Stimulated activated CD4-positive, alpha-beta T cell treated with anti-CD3 and anti-CD28 coated beads, Interleukin-1b, Interleukin-23, amount 100 ng/mL, for 24 hours (primary cell): ENCODE data around the gene ZNF609.

ENCODE experiments used
- DNase-seq, 4 experiments: peaks; one replicate each; pipeline ENCODE4 v3.0.0-alpha.2; 2020; ENCODE audit warnings: low read depth in 4 of 4, low spot score in 1 of 4

The ZNF609 gene, protein sequence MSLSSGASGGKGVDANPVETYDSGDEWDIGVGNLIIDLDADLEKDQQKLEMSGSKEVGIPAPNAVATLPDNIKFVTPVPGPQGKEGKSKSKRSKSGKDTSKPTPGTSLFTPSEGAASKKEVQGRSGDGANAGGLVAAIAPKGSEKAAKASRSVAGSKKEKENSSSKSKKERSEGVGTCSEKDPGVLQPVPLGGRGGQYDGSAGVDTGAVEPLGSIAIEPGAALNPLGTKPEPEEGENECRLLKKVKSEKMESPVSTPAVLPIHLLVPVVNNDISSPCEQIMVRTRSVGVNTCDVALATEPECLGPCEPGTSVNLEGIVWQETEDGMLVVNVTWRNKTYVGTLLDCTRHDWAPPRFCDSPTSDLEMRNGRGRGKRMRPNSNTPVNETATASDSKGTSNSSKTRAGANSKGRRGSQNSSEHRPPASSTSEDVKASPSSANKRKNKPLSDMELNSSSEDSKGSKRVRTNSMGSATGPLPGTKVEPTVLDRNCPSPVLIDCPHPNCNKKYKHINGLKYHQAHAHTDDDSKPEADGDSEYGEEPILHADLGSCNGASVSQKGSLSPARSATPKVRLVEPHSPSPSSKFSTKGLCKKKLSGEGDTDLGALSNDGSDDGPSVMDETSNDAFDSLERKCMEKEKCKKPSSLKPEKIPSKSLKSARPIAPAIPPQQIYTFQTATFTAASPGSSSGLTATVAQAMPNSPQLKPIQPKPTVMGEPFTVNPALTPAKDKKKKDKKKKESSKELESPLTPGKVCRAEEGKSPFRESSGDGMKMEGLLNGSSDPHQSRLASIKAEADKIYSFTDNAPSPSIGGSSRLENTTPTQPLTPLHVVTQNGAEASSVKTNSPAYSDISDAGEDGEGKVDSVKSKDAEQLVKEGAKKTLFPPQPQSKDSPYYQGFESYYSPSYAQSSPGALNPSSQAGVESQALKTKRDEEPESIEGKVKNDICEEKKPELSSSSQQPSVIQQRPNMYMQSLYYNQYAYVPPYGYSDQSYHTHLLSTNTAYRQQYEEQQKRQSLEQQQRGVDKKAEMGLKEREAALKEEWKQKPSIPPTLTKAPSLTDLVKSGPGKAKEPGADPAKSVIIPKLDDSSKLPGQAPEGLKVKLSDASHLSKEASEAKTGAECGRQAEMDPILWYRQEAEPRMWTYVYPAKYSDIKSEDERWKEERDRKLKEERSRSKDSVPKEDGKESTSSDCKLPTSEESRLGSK (N-terminal part only)

DNA sequence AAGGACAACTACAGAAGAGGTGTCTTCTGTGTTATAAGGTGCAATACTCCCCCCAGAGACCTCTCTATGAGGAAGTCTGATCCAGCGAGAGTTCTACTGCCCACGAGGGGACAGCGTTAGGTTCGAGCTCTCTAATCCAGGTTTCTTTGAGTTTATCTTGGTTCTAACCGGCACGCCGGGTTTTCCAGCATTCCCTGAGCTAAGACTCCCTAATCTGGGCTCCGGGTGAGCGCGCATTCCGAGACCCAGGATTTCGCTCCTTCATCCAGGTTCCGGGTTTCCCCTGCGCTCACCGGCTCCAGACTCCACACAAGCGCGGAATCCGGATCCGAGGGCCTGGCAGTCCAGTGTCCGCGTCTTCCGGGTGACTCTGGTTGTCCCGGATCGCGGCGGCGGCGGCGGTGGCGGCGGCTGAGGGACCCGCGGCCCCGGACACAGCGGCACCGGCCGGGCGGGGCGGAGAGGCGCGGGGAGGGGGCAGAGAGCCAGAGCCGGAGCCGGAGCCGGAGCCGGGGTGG lies at the start of gene ZNF609:
Gene ZNF609 (plus strand): TSS at position 373 of the 518 bp plus-strand sequence. CDS start 38,842 bp downstream, outside the sequence.
- peak; percentile 67 to 91 (median 82) for DNase-seq

DNA sequence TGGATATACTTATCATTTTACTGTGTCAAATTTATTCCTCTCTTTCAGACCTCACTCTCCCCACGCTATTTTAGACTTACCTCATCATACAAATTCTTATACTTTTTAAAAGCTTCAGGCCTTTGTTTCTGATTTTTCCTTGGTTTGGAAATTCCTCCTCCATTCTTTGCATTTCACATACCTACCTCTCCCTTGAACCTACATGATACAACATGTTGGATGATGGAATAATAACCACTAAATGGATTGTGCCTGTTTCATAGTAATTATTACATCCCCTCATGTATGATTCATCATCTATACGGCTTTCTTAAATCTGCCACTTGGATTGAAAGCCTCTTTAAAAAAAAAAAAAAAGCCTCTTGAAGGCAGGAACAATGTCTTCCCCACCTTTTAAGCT lies 48.2 kb upstream of the ZNF609 start:
- DNase-seq = no peak

DNA sequence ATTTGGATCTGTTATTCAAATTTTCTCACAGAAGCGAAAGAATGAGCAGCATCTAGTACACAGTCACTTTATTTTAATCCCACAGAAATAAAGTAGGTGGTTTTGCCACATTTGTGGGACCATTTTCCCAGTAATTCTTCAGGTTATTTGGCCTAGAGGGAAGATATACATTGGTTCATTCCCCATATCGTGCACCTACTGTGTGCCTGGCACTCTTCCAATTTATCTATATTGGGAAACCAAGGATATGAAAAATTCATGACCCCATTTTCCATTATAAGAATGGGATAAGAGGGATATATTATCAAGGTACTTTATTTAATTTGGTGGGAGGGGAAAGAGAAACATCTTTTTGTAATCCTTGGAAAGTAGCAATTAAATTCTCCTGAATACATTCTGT lies 37.7 kb upstream of the ZNF609 start:
- no peak for DNase-seq

DNA sequence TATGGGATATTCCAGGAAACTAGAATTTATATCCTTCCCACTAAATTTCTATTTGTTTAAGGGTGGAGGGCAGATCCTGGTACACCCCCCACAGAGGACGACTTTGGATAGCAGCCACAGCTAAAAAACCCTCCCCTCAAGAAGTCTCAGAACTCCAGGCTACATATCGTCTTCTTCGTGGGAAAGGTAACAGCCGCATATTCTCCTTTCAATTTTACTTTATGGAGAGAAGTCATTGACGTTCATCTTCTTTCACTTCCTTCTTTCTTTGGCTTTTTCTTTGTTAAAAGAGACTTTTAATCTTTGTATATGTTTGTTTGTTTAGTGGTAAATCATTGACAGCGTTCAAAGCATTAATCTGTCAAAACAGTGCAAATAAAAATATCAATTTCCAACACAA lies 36.4 kb upstream of the ZNF609 start:
- no peak for DNase-seq

DNA sequence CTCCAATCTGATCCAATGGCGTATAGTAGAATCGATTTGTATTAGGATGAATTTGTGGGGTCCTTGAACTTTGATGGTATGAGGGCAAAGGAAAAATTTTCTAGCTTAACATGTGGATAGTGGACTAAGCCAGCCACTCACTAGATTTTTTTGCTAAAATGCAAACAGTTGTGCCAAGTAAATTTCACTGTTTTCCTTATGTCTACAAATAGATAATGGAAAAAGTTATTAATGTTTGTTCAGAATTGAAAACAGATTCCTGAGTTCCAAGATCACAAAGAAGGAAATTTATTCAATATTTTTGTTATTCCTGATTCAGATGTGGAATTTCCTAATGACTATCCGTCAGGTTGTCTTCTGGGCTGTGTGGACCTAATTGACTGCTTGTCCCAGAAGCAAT lies 35.2 kb upstream of the ZNF609 start:
- DNase-seq = no peak

DNA sequence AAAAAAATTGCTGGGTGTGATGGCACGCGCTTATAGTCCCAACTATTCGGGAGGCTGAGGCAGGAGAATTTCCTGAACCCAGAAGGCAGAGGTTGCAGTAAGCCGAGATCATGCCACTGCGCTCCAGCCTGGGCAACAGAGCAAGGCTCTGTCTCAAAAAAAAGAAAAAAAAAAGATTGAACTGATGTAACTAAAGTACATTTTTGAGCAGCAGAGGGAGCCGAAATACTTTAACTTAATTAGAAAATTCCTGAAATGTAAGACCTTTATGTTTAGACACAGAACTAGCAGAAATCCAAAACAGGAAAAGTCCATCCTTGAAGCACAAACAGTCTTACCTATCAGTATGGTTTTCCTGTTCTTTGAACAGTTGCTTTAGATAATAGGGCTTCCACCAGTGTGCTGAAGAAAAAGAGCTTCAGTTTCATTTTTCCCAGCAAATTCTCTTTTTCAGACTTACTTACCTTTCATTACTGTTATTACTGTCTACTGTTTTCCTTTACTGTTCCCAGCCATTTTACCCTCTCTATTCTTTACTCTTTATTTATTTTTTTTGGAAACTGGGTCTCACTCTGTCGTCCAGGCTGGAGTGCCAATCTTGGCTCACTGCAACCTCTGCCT lies 33.4 kb upstream of the ZNF609 start:
- DNase-seq = no peak

DNA sequence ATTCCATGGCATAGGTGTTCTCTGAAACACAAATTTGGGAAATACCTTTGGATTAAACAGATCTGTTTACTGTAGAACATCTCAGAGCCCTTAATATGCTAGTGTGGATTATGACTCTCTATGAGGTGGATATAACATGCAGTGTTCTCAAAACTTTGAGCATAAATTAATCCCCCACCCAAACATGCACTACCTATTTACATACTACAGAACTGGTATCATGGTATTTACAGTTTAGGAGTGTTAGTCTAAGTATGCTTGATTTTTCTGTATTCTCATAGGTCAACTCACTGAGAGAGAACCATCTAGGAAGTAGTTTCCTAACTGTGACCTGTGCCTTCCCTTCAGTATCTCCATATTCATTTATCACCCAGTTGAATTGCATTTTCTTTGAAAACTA lies 30.9 kb upstream of the ZNF609 start:
- no peak for DNase-seq

DNA sequence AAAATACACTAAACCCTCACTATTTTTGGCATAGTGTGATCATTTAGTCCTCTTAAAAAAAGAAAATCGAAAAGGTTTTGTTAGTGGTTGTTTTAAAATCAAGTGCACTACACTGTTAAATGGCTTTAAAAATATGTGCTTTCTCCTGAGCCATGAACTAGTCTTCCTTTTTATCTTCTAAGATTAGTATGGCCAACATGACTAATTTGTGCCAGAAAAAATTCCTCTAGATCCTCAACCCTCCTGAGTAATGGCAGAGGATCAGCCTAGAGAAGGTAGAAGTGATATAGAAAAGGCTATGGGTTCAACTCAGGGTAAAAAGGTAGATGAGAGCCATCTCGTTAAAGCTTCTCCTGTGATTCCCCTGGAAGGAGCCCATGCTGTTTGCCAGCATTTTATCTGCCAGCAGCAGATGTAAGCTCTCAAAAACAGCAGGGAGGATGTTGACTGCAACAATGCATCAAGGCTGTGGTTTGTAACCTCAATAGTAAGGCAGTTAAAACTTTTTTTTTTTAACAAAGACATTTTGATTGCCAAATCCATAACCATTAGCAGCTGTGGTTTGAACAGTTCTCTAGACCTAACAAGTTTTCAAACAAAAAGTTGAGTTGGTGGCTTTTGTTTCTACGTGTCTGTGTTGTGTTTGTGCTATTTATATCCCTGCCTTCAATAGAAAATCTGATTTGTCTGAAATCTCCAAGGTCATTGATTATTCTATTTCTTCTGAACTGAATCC lies 30.2 kb upstream of the ZNF609 start:
- no peak for DNase-seq

DNA sequence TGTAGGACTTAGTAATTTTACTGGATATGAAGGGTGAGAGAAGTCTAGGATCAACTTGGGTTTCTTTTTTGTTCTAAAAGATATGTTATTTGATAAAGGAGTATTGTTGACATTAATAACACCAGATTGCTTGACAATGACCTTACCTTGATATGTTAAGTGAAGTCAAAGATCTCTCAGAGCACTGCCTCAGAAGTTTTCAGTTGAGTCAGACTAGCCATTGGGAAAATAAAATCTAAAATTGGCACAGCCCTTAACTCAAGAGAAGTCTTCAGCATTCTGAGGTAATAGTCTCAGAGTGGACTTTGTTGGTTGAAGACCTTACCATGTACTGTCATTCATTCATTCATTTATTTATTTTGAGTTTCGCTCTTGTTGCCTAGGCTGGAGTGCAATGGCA lies 22.4 kb upstream of the ZNF609 start:
- DNase-seq = no peak

DNA sequence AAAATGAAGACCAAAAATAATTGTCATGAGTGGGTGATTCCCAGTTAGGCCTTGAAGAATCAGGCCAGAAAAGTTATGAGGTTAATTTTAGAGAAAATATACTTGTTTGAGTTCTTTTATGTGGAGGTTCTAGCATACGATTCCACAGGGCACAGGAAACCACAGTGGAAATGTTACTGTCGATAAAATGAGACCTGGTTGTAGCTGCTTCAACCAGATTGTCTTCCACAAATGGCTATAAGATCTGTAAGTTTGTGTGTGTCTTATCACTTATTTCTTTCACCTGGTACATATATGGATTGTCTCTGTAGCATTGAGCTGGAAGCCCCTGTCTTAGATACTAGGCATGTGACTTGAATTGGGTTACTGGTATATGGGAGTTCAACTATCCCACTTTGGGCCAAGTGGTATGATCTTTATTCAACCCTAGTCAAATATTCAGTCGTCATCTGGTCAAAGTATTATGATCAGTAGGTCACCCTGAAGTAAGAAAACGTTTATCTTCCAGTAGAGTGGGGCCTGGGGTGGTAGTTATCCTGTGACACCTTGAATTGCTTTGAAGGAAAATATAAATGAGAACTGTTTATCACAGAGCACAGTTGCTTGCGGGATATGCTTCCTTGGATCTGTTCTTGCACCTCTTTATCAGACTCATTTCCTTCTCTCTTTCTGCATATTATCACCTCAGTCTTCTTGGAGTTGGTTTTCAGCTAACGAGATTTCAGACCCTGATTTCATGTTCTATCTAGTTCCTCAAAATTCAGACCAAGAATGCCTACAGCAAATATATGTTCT lies 21.5 kb upstream of the ZNF609 start:
- no peak for DNase-seq

DNA sequence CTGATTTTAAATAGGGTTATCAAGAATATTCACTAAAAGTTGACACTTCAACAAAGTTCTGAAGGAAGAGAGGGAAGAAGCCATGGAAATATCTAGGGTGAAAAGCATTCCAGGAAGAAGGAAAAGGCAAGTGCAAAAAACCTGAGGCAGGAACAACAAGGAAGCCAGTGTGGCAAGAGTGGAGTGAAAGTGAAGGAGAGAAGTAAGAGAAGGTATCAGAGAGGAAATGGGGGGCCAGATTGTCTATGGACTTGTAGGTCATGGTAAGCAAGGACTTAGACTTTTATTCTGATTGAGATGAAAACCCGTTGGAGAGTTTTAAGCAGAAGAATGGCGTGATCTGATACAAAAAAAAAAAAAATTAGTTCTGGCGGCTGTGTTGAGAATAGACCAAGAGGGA lies 18.5 kb upstream of the ZNF609 start:
- DNase-seq = no peak

DNA sequence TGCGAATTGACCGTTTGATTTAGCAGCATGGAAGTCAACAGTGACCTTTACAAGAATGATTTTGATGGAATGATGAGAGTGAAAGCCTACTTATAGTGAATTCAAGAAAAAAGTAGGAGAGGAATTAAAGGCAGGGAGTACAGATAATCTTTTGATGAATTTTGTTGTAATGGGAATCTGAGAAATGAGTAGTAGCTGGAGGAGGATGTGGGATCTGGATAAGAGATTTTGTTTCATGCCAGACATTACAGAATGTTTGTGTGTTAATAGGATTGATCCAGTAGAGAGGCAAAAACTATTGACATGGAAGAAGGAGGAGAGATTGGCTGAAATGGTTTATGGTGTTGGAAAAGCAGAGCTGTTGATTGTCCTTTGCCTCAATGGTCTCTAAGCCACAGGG lies 17.4 kb upstream of the ZNF609 start:
- no peak for DNase-seq

DNA sequence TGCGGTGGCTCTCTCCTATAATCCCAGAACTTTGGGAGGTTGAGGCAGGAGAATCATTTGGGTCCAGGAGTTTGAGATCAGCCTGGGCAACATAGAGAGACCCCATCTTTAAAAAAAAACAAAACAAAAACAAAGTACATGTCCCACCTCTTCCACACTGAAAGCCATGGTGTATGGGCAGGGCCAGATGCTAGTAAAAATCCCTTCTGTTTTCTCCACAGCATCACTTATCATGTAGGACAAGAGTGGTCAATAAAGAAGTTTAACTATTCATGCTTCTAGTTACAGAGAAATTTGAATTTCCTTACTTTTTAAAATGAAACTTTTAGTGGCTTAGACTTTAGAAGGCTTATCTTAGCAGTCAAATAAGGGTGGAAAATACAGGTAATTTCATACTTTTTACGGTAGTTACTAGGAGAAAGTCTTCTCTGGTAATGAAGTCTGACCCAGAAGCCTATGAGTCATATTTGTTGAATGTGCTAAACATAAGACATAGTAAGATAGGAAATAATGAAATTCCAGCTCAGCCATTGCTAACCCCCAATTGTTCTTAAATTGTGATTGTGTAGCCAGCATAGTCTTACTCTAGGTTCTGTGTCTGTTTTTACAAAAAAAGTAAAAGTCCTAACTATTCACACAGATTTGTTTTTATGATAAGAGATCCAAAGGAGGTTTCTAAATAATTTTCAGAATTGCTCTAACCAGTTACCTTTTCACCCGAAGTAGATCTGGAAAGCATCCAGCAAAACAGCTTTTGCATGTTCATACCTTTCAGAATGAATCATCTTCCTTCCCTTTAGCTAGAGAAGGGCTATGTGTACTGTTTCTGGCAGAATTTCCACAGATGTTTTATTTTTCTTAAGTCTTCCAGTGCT lies 16.4 kb upstream of the ZNF609 start:
- DNase-seq = no peak

DNA sequence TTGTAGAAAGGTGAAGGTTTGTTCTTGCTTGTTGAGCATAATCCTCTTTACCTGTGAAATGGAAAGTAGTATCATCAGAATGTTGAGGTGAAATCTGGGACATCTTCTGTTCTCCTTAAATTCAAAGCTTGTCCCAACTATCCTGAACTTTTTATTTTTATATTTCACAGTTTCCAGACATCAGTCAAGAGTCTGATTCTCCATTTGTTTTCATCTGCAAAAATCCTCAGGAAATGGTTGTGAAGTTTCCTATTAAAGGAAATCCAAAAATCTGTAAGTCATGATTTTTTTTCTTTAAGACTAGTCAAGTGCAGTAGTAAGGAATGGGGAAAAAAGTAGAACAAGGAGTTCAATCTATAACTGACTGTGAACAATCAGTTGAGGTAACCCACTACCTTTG lies 15.5 kb upstream of the ZNF609 start:
- DNase-seq = no peak

DNA sequence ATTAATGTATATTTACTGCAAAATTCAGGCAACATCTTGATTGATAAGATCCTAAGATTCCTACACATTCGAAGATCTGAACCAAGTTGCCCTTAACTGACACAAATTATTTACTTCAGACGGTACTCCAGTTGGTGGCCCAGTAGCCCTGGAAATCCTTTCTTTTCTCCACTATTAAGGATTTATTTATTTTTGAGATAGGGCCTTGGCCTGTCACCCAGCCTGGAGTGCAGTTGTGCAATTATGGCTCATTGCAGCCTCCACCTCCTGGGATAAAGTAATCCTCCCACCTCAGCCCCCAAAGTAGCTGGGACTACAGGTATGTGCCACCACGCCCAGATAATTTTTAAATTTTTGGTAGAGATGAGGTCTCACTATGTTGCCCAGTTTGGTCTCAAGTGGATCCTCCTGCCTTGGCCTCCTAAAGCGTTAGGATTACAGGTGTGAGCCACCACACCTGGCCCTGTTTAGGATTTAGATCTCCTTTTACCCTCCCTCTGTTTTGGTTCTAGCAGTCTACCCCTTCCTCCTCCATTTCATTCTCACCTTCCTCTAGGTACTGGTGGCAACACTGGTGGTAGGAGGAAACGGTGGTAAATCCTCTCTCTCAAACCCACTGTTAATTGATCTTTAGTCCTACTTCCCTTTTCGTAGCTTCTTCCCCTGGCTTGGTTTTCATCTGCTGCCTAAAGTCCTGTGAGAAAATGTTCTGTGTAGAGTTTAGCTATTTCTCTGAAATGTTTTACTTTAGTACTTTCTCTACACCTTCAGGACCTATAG lies 12.7 kb upstream of the ZNF609 start:
- no peak for DNase-seq

DNA sequence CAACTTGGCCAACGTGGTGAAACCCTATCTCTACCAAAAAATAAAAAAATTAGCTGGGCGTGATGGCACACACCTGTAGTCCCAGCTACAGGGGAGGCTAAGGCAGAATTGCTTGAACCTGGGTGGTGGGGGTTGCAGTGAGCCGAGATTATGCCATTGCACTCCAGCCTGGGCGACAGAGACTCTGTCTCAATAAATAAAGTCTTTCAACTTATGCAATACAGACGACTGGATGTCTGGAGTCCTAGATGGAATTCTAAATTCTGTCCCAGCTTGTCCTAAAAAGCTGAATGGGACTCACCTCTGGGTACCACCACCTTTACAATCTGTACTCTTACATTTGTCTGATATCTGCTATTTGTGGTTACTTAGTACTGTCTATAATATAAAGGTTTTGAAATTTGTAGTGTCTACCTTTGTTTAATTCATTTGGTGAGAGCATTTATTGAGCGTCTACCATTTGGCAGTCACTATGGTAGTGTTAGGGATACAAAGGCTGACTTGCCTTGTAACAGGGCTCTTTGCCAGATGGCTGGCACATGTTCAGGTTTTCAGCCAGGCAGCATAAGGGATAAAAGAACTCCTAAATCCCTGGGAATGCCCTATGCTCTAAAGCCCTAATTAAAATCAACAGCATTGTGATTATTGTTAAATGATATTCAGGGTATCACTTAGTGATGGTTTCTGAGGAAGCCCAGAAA lies 7.2 kb upstream of the ZNF609 start:
- DNase-seq = no peak

DNA sequence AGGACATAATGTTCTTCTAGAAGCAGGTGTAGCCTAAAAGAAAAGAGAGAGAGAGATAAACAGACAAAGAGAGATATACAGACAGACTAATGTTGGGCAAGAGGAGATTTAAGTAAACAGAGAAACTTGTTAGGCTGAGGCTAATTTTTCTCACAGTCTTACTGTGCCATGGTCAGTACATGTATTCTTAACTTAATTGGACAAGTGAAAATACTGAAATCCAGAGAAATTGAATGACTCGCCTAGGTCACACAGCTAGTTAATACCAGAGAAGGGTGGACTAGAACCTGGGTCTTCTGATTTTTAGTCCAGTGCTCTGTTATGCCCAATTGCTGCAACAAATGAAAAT lies 6.7 kb upstream of the ZNF609 start:
- no peak for DNase-seq
